Endothelial cell of umbilical vein (primary cell): ENCODE data around the gene SNAI3.

Experiments used
- EZH2 ChIP-seq: IDR thresholded peaks from 2 replicates; pipeline ENCODE4 v1.6.1; 2012; ENCODE audit warnings: borderline replicate concordance, low read depth, mild to moderate bottlenecking, moderate library complexity, low read length, inconsistent platforms; ENCODE audit not compliant: severe bottlenecking
- FOS ChIP-seq: IDR thresholded peaks from 2 replicates; pipeline ENCODE4 v1.6.1; 2011; ENCODE audit warnings: mild to moderate bottlenecking, low read length, moderate library complexity, borderline replicate concordance; ENCODE audit not compliant: insufficient read depth
- GATA2 ChIP-seq: IDR thresholded peaks from 2 replicates; pipeline ENCODE4 v1.7.0; 2011; ENCODE audit warnings: low read depth, mild to moderate bottlenecking, moderate library complexity, mixed read lengths, low read length; ENCODE audit not compliant: insufficient read length, insufficient read depth
- JUN ChIP-seq: IDR thresholded peaks from 2 replicates; pipeline ENCODE4 v1.6.1; 2011; ENCODE audit warnings: borderline replicate concordance, low read depth; ENCODE audit not compliant: insufficient read length, insufficient read depth
- MYC ChIP-seq: IDR thresholded peaks from one replicate; pipeline ENCODE4 v1.6.1; 2011; ENCODE audit warnings: mild to moderate bottlenecking, low read depth, low read length
- POLR2A ChIP-seq: IDR thresholded peaks from 2 replicates; pipeline ENCODE4 v1.6.1; 2012; ENCODE audit warnings: low read depth, mild to moderate bottlenecking, control low read depth, low read length
- POLR2AphosphoS5 ChIP-seq: IDR thresholded peaks from 2 replicates; pipeline ENCODE4 v1.6.1; 2012; ENCODE audit warnings: low read depth, mild to moderate bottlenecking, control low read depth, low read length, moderate library complexity; ENCODE audit not compliant: insufficient read depth
- TF ChIP-seq, protein P1 (sequence below), 2 donors: IDR thresholded peaks; 1 replicate in 1 of 2; 2 replicates in 1 of 2; pipeline ENCODE4 v1.5.1; 2011; ENCODE audit warnings: low read length in 2 of 2, mild to moderate bottlenecking in 2 of 2, moderate library complexity in 2 of 2, control low read depth in 1 of 2, inconsistent platforms in 1 of 2, low read depth in 1 of 2; ENCODE audit not compliant: insufficient read depth in 1 of 2; ENCODE audit errors: extremely low read depth in 1 of 2
- TF ChIP-seq, protein P2 (sequence below): IDR thresholded peaks from 2 replicates; pipeline ENCODE4 v1.6.1; 2011; ENCODE audit not compliant: insufficient read depth, insufficient read length

DNA sequence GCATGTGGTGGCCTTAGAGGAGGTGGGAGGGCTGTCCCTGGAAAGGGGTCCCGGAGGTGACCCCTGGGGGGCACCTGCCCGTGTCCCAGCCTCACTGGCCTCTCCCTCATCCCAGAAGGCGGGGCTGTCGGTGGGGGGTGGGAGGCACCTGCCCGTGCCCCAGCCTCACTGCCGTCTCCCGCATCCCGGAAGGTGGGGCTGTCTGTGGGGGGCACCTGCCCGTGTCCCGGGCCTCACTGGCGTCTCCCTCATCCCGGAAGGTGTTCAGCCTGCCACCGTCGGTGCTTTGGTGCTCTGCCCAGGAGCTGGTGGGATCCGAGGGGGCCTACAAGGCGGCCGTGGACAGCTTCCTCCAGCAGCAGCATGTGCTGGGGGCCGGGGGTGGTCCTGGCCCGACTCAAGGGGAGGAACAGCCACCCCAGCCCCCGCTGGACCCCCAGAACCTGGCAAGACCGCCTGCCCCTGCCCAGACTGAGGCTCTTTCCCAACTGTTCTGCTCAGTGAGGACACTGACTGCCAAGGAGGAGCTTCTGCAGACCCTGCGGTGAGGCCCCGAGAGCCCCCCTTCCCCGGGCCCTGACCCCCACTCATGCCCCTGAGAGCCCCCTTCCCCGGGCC is 26.2 kb upstream of the SNAI3 start:
- TF ChIP-seq, protein P1, sequence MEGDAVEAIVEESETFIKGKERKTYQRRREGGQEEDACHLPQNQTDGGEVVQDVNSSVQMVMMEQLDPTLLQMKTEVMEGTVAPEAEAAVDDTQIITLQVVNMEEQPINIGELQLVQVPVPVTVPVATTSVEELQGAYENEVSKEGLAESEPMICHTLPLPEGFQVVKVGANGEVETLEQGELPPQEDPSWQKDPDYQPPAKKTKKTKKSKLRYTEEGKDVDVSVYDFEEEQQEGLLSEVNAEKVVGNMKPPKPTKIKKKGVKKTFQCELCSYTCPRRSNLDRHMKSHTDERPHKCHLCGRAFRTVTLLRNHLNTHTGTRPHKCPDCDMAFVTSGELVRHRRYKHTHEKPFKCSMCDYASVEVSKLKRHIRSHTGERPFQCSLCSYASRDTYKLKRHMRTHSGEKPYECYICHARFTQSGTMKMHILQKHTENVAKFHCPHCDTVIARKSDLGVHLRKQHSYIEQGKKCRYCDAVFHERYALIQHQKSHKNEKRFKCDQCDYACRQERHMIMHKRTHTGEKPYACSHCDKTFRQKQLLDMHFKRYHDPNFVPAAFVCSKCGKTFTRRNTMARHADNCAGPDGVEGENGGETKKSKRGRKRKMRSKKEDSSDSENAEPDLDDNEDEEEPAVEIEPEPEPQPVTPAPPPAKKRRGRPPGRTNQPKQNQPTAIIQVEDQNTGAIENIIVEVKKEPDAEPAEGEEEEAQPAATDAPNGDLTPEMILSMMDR (IDR thresholded peaks at IDR 0.05; ENCODE audit: extremely low read depth in 1 of 2, insufficient read depth in 1 of 2, low read depth in 1 of 2, low read length in 2 of 2), result no peak
- TF ChIP-seq POLR2A, result no peak
- TF ChIP-seq, protein P2, sequence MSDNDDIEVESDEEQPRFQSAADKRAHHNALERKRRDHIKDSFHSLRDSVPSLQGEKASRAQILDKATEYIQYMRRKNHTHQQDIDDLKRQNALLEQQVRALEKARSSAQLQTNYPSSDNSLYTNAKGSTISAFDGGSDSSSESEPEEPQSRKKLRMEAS, result no peak
- no peak for TF ChIP-seq GATA2
- no peak for TF ChIP-seq FOS
- TF ChIP-seq POLR2AphosphoS5, result no peak
- TF ChIP-seq EZH2, result no peak
- TF ChIP-seq JUN, result no peak
- TF ChIP-seq MYC, result no peak
